Measurements from ENCODE around the gene SLC16A8. TPM values are rescaled to one million over a fixed set of nuclear protein-coding genes. Genes with fewer than 3 reads are reported as not detected.

The SLC16A8 gene
- total and polyA plus RNA-seq, 9 of the 15 experiments (the other 6 are each of a cell fraction or from before 2014, with no cell fraction given): not detected

GRCh38 chr22:38133331-38133730 lies 49.3 kb upstream of the SLC16A8 start (continued):
- TF ChIP-seq MGA (IDR thresholded peaks at IDR 0.05) (no peak), GATAD2A (IDR thresholded peaks at IDR 0.05) (no peak), ARID3A (IDR thresholded peaks at IDR 0.05; ENCODE audit: borderline replicate concordance, low read depth, low read length) (no peak), ZNF445 (CRISPR knock-in tag; IDR thresholded peaks at IDR 0.05; ENCODE audit: low read depth) (no peak), PTTG1 (tag; IDR thresholded peaks at IDR 0.05; ENCODE audit: low read depth) (no peak), HIVEP1 (CRISPR knock-in tag; IDR thresholded peaks at IDR 0.05) (no peak), SMARCE1 (IDR thresholded peaks at IDR 0.05) (no peak), TAF7 (tag; IDR thresholded peaks at IDR 0.05) (no peak), BACH1 (tag; IDR thresholded peaks at IDR 0.05) (no peak), NFE2 (IDR thresholded peaks at IDR 0.05; ENCODE audit: low read depth) (no peak), TCFL5 (CRISPR knock-in tag; conservative IDR thresholded peaks at IDR 0.05) (no peak), TARDBP (IDR thresholded peaks at IDR 0.05) (no peak), ZBTB11 (CRISPR knock-in tag; IDR thresholded peaks at IDR 0.05) (no peak)
